GM12801 (cell line): ENCODE data around the gene ERI3.

Source experiments
- CTCF ChIP-seq: IDR thresholded peaks from one replicate; pipeline ENCODE4 v1.5.1; 2011; ENCODE audit warnings: control low read depth; ENCODE audit not compliant: insufficient read length; ENCODE audit errors: extremely low read depth

The ERI3 gene

DNA sequence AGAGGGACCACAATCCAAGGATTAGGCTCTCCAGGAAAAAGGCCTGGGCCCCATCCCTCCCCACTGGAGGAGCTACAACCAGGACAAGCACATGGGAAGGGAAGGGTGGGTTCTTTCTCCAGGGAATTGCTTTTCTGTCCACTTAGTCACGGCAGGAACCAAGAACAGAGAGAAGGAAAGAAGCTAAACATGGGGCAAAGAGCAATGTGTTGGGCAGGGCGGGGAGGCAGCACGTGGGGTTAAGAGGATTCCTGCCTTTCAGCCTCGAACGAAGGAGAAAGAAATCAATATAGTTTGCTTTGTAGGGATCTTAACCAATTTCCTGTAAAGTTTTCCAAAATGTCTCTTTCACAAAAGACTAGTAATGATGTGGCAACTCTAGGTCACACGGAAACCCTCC, 21.7 kb downstream of the ERI3 start:
- no peak for TF ChIP-seq CTCF

DNA sequence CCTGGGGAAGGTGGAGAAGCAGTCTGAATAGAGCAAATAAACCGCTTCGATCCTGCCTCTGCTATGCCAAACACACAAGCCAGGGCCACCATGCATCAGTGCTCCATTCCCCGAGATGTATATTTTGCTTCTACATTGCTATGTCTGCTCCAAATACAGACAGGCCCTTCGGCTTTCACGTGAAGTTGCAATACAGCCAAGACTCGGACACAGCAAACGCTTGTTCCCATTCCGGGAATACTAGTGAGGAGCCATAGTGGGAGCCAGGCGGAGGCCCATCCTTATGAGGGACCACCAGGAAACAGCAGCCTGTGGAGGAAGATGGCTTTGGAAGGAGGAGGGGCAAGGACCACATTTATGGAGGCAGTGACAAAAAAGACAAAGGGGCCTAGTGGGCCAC, 22.6 kb downstream of the ERI3 start:
- no peak for TF ChIP-seq CTCF

GRCh38 chr1:44330935-44331334, 24.1 kb downstream of the ERI3 start:
- no peak for TF ChIP-seq CTCF

GRCh38 chr1:44328671-44329416, 26.2 kb downstream of the ERI3 start:
- TF ChIP-seq CTCF = no peak

GRCh38 chr1:44327679-44328491, 27.2 kb downstream of the ERI3 start:
- no peak for TF ChIP-seq CTCF

GRCh38 chr1:44326821-44327465, 28.1 kb downstream of the ERI3 start:
- no peak for TF ChIP-seq CTCF

DNA sequence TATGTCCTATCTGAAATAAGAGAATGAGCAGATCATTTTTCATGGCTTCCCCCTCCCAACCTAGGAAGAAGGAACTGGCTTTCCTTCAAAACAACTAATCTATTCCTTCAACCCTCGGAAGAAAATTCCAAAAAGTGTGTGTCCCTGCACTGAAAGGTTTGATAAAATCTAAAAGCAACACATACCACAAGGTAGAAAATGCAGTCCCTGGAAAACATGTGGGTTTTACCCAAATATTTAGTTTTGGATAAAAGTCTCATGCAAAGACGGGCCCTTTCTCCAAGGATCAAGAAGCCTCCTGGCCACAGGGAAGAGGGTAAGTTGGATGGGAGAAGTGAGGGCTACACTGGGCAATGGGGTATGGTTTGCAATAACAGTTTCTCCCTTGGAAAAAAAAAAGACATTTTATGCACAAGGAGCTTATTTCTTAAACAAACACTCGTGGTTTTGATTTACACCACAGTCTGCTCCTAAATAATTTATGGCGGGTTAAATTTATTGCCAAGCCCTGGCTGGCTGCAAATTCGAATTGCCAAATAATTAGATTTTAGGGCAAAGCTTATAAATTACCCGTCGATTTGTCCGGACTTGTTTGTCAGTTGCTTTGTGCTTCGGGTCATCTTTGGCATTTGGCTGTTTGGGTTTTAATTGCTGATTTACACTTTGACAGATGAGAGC, 28.9 kb downstream of the ERI3 start:
- no peak for TF ChIP-seq CTCF
